ENCODE data around the gene ICAM1.
A peak's percentile ranks its signal among the peaks of the same experiment; 100 is the strongest.
"Not testable (repeated sequence)": the region's sequence is repeated elsewhere in the genome, so short reads cannot be mapped to it uniquely, and the experiment has no call there.

ICAM1 gene

GRCh38 chr19:10270616-10271394 lies at the start of gene ICAM1:
Gene ICAM1, plus strand, starts transcription at chr19:10271120. Its CDS starts 40 bp downstream, at chr19:10271160.
- DNase-seq (ENCODE audit: low read depth) = peak; percentile 60

- no peak for DNase-seq (ENCODE audit: low read depth)
Measured at GRCh38 chr19:10222201-10222890, 48.6 kb upstream of the ICAM1 start.

GRCh38 chr19:10223488-10224213 lies 47.3 kb upstream of the ICAM1 start:
- no peak for DNase-seq (ENCODE audit: low read depth)

- no peak for DNase-seq (ENCODE audit: low read depth)
Measured at GRCh38 chr19:10224337-10224736, 46.6 kb upstream of the ICAM1 start.

GRCh38 chr19:10226021-10226375 lies 44.9 kb upstream of the ICAM1 start:
- DNase-seq (ENCODE audit: low read depth) = no peak

GRCh38 chr19:10226376-10227025 lies 44.4 kb upstream of the ICAM1 start:
- DNase-seq (ENCODE audit: low read depth) = no peak

- no peak for DNase-seq (ENCODE audit: low read depth)
Measured at GRCh38 chr19:10227026-10227971, 43.6 kb upstream of the ICAM1 start.

GRCh38 chr19:10228393-10228792 lies 42.5 kb upstream of the ICAM1 start:
- no peak for DNase-seq (ENCODE audit: low read depth)

- DNase-seq (ENCODE audit: low read depth) = peak; percentile 27
Measured at GRCh38 chr19:10228920-10229319, 42.0 kb upstream of the ICAM1 start.

GRCh38 chr19:10230173-10230860 lies 40.6 kb upstream of the ICAM1 start:
- peak; percentile 80 for DNase-seq (ENCODE audit: low read depth)

GRCh38 chr19:10230861-10231611 lies 39.9 kb upstream of the ICAM1 start, which contains the start of gene S1PR2:
Gene S1PR2, minus strand, starts transcription at chr19:10231331. Its CDS starts 6,426 bp downstream, at chr19:10224905.
- DNase-seq (ENCODE audit: low read depth) = peak; percentile 64

- no peak for DNase-seq (ENCODE audit: low read depth)
Measured at GRCh38 chr19:10231612-10232228, 39.2 kb upstream of the ICAM1 start.

GRCh38 chr19:10233946-10234345 lies 37.0 kb upstream of the ICAM1 start:
- DNase-seq (ENCODE audit: low read depth) = no peak

- DNase-seq (ENCODE audit: low read depth) = no peak
Measured at GRCh38 chr19:10235003-10235402, 35.9 kb upstream of the ICAM1 start.

GRCh38 chr19:10235409-10235808 lies 35.5 kb upstream of the ICAM1 start:
- not testable (repeated sequence) for DNase-seq (ENCODE audit: low read depth)

- DNase-seq (ENCODE audit: low read depth) = no peak
Measured at GRCh38 chr19:10237702-10238101, 33.2 kb upstream of the ICAM1 start.

GRCh38 chr19:10238172-10238783 lies 32.6 kb upstream of the ICAM1 start:
- no peak for DNase-seq (ENCODE audit: low read depth)

- not testable (repeated sequence) for DNase-seq (ENCODE audit: low read depth)
Measured at GRCh38 chr19:10241826-10242449, 29.0 kb upstream of the ICAM1 start.

All from stimulated activated CD4-positive, alpha-beta T cell treated with anti-CD3 and anti-CD28 coated beads, Interleukin-2, amount 100 ng/mL, for 4 hours (primary cell).